Left forelimb (tissue), 1 donor: ENCODE measurements around the gene DBNDD1.
A peak's percentile ranks its signal among the peaks of the same experiment; 100 is the strongest.
"Not testable (repeated sequence)": the region's sequence is repeated elsewhere in the genome, so short reads cannot be mapped to it uniquely, and the experiment has no call there.

ENCODE experiments used
- DNase-seq: peaks from one replicate; pipeline ENCODE4 v3.0.0-alpha.2; 2018; ENCODE audit warnings: low spot score

The DBNDD1 gene

DNA sequence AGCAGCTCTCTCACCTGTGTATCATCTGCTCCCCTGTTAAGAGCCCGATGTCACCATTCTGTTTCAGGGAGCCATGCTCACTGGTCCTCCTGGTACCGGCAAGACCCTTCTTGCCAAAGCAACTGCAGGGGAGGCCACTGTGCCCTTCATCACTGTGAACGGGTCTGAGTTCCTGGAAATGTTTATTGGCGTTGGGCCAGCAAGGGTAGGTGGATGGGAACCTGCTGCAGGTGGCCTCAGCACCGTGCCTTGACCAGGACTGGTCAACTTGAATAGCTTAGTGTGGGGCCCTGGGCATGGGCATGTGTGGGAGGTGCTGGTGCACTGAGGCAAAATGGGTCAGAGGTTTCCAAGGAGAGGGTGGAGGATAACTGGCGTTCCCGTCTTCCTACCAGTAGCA is 28.5 kb downstream of the DBNDD1 start:
- no peak for DNase-seq

DNA sequence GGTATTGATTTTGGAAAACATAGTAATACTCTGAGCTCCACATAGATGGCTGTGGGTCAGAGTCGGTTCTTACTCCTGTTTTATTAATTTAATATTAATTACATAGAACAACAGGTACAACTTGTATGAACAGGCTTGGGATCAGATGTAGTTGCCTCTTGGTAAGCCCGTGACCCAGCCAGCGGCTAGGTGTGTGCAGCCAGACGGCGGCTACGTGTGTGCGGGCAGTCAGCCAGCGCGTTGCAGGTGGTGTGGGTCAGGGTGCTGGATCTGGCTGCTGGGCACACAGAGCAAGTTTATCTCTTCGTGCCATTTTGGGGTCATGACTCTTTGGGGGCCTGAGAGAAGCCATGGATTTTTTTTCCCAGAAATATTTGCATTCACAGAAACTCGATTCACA is 30.3 kb downstream of the DBNDD1 start:
- no peak for DNase-seq

DNA sequence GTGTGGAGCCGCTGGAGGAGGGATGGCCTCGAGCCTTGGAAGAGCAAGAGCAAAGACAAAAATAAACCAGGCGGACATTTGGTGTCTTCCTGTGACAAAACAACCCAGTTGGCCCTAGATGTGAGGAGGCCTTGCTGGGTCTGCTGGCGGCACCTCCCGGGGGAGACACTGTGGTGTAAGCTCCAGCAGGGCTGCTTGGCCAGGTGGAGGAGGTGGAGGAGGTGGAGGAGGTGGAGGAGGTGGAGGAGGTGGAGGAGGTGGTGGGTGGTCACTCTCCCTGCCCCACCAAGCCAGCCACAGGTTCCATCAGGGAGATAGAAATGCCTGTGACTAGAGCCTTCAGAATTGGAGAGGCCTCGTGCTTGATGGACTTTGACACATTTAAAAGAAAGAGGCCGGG is 32.1 kb downstream of the DBNDD1 start:
- DNase-seq, result no peak

DNA sequence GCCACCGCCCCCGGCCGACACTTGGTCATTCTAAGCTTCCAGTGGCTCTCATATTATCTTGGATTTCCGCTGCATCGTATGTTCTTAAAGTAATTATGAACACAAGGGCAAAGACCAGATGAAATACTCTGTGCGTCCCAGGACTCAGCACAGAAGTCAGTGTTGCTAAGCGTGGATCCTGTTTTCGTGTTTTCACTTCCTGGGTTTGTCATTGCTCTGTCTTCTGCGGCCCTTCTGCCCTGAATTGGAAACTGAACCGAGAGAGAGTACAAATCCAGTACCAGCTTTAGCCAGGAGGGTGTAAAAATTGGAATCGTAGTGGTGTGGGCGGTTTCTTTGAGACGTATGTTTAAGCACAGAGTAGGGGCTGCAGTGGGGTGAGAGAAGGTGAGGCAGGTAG is 32.7 kb downstream of the DBNDD1 start:
- no peak for DNase-seq

DNA sequence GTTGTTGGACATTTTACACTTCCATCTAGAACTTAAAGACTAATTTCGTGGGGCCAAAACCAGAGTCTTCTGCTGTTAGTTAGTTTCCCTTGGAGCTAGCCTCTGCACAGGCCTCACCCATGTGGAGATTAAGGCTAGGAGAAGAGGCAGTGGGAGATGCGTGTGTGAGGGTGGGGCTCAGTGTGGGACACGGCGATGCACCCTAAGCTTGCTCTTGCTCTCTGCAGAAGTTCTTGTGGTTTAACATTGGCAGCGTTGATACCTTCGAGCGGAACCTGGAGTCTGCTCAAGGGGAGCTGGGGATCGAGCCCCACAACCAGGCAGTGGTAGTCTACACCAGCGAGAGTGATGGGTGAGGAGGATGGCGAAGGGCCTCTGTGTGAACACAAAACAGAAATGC is 34.0 kb downstream of the DBNDD1 start:
- no peak for DNase-seq

DNA sequence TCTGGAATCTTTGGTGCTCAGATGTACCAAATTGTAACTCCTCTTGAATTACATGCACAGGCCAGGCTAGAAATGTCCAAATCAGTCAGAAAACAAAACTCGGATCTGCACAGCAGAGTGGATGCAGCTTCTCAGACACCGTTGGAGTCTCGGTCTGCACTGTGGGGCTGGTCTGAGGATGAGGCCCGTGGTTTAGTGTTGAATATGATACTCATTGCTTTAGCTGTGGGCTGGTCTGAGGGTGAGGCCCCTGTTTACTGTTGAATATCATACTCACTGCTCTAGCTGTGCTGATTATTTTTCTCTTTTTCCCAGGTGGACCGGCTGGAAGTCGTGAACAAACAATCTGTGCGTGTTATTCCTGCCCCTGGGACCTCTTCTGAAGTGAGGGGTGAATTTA is 35.0 kb downstream of the DBNDD1 start:
- no peak for DNase-seq

DNA sequence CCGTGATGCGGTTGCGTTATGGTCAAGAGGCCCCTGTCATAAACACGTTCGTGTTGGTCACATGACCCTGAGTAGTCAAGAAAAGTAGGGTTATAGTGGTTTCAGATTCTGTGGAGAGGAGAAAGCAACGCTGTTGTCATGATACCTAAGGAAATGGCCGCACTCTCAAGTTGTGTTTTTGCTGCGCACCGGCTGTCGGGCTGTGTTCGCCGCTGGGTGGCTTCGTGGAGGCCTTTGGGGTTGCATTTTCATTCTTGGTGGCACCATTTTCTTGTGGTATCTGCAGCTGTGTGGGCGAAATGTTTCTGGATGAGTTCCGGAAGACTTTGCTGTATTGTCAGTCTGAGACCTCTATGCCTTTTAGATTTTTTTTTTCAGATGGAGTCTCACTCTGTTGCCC is 35.7 kb downstream of the DBNDD1 start:
- no peak for DNase-seq

DNA sequence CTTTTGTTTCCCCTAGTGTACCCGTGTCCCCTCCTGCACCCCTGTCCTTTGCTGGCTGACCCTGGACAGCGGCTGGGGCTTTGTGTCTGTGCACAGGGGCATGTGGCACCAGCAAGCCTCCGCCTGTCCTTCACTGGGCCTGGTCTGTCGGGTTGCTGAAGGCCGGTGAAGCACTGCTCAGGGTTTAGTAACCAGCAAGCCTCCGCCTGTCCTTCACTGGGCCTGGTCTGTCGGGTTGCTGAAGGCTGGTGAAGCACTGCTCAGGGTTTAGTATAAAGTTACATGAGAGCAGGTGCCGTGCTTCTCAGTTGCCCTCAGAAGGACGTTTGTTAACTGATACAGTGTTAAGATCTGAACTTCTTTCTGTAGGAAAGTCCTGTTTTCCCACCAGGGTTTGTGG is 36.9 kb downstream of the DBNDD1 start:
- DNase-seq, result no peak

DNA sequence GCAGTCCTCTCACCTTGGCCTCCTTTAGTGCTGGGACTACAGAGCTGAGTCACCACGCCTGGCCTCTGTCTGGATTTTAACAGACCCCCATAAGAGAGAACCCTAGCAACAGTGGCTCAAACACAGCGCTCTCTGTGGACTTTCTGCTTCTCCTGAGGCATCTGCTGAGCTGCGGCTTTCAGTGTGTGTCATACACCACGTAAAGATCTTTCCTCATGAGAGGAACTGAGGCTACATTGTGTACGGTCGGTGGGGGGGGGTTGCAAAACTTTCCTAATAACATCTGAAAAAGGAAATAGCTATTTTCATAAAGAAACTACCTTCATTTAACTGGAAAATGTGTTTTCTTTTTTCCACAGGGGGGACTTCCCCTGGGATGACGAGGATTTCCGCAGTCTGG is 37.8 kb downstream of the DBNDD1 start:
- no peak for DNase-seq

DNA sequence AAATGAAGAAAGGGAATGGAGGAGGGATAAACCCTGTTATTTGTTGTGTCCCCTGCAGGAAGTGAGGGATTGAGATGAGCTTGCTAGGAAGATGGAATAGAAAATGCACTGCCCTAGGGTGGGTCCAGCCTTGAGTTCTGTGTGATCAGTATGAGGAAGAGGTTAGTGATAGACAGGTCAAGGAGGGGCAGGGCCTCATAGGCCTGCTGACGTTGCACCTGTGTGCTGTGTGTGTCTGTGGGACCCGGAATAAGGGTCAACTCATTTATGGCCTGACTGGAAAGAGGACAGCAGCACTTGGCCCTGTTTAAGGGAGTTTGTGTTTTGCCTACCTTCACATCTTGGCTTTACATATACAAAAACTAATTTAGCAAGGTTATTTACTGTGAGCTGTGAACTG is 44.4 kb downstream of the DBNDD1 start:
- DNase-seq, result no peak

DNA sequence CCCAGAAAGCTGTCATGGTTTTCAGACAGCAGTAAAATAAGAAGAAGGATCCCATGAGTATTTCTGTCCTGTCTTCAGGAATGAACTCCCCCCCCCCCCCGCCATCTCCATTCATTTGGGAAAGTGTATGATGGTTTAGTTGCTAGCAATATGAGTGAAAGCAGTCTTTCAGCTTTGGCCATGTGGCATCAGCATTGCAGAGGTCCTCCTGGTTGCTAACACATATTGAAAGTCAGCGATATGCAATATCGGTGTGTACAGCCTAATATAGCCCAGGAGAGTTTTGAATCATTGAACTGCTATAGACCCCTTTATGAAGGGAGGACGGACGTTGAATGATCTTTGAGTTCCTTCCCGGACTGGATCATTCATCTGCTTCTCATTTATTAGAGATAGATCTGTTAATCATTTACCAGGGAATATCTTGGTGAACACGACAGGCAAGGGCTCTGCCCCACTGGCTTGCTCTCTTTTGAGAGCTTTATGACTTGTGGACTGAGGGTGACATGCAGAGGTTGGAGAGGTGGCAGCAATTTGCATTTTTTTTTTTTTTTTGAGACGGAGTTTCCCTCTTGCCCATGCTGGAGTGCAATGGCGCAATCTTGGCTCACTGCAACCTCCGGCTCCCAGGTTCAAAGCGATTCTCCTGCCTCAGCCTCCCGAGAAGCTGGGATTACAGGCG is 45.5 kb downstream of the DBNDD1 start:
- DNase-seq, result no peak

DNA sequence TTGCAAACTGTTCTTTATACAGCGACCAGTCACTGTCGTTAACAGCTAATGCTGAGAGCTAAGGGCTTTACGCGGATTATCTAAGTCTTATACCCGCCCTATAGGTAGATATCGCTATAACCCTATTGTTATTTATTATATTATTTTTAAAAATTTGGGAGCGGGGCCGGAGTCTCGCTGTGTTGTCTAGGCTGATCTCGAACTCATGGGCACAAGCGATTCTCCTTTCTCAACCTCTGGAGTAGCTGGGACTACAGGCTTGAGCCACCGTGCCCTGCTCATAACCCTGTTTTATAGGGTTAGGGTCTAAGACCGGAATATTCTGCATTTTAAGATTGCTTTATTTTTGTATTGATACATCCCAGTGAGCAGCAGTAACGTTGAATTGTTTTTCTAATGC is 46.0 kb downstream of the DBNDD1 start:
- no peak for DNase-seq

DNA sequence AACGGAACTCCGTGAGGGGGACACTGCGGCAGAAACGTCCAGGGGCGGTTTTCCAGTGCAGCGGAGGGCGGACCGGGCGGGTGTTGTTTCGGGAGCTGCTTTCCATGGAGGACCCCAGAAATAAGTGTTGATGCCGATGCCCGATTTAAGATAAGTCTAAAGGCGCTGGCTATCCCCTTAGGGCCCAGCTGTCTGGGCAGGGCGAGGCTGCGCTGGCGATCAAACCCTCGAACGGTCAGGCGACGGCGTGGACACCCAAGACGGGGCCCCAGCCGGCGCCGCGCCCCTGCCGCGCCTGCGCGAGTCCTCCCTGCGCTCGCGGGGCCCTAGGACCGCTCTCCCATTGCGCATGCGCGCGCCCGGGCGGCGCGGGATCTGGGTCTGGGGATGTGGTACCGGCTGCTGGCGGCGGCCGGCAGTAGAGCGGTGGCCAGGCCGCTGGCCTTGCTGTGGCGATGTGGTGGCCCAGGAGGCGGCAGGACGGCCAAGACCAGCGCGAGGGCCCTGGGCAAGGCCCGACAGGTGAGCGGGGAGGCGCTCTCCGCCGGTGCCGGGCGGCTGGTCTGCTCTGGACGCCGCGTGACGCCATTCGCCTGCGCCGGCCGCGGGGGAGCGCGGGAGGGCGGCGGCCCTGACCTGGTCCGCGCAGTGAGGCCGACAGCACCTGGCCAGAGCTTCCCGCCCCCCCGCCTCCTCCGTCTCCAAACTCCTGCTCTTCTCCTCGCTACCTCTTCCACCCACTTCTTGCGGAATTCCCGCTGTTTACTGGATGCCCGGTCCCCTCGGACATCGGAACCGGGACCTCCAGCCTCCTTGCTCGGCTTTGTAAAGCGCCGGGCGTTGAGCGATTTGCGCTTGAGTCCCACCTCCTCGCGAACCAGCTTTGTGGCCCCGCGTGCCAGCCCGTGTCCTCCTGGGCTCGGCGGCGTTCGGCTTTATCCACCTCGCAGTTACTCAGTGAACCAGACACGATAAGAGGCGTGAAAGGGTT is 46.7 kb downstream of the DBNDD1 start:
- peak; percentile 96 for DNase-seq

DNA sequence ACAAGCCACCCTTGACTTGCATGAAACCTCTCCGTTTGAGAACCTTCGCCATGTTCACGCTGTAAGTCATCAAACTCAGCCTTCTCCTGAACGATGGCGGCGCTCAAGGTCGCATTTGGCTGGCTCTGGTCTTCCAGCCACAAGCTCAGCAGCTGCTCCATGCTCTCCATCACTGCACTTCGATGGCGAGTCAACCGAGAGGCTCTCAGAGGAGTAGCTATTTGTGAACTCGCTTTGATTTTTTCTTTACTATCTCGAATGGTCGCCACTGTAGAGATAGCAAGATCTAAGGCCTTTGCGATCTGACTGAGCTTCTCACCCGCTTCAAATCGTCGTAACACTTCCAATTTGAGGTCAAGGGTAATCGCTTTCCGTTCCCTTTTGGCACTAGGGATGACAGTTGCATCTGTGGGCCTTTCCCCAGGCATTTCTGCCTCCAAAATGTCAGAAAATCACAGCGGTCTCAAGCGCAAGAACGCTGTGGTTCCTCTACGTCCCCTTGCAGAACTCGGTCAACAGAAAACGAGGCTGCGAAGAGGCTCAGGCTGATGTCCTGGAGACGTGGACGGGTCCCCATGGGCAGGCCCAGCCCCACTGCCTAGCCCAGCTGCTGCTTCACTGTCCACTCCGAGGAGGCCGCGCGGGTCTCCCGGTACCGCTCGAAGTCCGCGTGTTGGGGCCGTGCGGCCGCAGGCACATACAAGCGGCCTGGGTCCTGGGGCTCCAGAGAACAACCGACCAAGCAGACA is 47.6 kb downstream of the DBNDD1 start:
- DNase-seq, result no peak

DNA sequence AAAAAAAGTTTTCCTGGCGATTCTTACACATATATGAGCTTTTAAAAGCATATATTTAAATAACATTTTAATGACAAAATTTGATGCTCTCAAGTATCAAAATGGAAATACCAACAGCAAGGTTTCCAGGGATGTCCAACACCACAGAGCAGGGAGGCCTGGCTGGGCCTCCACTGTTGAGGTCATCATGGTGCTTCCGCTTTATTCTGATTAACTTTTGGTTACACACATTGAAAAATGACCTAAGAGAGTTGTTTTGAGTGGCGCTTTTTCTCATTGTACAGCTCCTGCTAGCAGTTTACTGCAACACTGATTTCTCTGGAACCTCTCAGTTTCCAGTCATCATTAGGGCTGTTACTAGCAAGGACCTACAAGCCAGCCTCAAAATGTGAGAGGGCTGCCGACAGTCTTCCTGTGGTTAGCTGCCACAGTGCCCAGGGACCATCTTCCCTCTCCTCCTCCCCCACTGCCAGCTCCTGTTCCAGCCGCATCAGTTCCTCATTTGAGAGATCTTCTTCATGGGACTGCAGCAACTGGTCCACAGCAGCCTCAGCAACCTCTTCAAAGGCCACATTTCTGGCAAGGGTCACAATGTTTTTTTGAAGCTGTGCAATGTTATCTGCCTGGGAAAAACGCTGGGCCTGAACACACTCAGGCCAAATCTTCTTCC is 49.4 kb downstream of the DBNDD1 start:
- no peak for DNase-seq

DNA sequence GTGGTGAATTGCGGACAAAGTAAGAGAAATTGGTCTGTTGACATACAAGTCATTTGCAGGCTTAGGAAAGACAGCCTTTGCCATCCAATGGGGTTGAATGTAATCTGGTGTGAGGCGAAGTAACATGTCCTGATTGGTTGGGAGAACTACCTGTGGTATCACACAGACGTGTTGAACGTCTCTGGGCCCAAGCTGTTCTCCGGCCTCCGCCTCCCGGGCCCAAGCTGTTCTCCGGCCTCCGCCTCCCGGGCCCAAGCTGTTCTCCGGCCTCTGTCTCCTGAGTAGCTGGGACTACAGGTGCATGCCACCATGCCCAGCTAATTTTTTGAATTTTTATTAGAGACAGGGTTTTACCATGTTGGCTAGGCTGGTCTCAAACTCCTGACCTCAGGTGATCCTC is 51.2 kb downstream of the DBNDD1 start:
- DNase-seq, result not testable (repeated sequence)

DNA sequence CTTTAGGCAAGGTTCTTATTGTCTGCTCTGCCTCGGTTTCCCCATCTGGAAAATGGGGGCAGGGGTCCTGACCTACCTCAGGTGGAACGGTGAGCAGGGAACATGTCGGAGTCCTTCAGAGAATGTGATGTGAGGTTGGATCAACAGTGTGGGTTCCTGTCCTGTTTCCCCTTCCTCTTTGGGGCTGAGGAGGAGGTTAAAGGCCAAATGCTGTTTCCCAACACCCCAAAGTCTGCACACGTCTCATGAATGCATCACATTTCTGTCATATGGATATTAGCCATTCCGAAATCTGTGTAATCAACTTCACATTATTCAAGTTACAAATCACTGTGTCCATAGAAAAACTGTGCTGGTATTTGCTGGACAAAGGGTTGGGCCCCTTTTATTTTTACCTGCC is 51.8 kb downstream of the DBNDD1 start:
- DNase-seq, result not testable (repeated sequence)

DNA sequence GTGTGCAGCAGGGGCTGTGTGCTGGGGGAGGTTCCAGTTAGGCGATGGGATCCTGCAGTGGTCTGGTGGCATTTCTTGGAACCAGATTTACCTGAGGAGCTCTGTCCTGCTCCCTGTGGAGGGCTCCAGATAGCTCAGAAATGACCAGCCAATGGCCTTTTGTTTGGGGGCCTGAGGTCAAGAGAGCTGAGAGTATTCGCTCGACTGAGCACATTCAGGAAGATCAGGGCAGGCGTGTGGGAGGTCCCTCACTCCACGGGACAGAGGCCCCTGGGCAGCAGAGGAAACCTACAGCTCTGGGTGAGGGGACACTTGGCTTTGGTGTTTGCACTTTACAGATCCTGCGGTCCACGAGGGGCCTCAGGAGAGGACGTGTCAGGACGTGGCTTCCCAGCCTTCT is 52.5 kb downstream of the DBNDD1 start:
- no peak for DNase-seq

DNA sequence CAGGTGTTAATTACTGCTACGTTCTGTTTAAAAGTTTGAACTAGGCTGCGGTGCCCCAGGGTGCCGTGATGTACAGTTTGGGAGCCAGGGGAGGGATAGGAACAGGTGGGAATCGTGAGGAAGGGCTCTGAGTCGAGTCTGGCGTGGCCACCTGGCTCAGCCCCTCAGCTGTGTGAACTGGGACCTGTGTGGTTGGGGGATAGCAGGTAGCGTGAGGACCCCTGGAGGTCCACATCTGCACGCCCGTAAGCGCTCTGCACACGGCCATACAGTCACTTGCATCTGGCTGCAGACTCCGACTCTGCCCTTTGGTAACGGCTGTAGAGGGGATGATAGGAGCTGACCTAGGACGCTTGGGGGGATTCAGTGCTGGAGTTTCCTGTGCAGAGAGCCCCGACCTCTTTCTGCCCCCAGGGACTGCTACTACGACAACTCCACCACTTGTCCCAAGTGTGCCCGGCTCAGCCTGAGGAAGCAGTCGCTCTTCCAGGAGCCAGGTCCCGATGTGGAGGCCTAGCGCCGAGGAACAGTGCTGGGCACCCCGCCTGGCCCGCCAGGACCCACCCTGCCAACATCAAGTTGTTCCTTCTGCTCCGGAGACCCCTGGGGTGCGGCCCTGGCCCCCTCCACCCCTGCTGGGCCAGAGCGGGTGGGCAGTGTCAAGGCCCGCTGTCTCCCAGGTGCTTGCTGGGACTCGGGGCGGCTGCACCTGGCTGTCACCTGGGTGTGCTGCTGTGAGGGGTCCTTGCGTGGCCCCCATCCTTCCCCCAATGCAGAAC is 53.6 kb downstream of the DBNDD1 start:
- DNase-seq, result no peak

DNA sequence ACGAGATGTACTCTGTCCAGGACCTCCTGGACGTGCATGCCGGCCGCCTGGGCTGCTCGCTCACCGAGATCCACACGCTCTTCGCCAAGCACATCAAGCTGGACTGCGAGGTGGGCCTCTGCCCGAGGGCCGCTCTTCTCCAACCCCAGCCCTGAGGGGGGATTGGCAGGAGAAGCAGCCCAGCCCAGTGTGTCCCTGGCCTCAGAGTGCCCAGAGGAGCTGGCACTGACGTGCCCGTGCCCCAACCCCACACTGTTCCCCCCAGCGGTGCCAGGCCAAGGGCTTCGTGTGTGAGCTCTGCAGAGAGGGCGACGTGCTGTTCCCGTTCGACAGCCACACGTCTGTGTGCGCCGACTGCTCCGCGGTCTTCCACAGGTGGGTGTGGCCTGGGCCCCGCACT is 55.1 kb downstream of the DBNDD1 start:
- DNase-seq, result no peak

DNA sequence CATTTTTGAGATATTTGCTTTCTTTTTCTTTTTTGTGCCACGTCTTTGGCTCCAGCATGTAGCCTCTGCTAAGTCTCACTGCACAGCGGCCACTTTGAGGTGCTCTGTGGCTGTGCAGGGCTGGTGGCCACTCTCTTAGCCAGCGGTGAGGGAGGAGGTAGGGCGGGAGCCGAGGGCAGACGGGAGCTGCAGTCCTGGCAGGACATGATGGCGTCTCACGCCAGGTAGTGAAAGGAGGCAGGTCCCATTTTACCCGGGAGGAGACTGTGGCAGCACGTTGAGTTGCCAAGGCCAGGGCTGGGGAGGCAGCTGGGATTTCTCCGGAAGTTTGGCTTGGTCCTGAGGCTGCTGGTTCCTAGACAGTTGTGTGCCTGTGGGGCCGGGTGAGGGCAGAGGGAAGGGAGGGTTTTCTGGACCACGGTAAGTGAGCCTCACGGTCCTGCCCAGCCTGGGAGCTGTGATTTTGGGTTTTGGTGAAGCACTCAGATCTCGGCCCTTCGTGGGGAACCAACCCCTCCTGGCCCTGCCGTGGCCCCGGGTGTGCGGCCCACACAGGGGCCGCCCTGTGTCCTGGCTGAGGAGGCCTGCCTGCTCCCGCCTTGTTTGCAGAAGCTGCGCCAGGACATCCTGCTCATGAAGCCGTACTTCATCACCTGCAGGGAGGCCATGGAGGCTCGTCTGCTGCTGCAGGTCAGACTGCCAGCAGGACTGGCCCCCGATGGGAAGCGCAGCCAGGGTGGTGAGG is 56.3 kb downstream of the DBNDD1 start:
- DNase-seq, result no peak
